GM12878 (cell line): Measurements from ENCODE around the gene TNFAIP2. TPM values are rescaled to one million over a fixed set of nuclear protein-coding genes. Genes with fewer than 3 reads are reported as not detected.

ENCODE experiments used
- ATAC-seq: fragments of 200-7000 bp; cut with Tn5 transposase; 3 replicates; pipeline ENCODE4 v1.9.1; 2020; ENCODE audit warnings: mild to moderate bottlenecking, moderate library complexity
- BruUV-seq: library from RNA; stranded (reverse); fragments of 400-500 nt; replicated peaks from 2 replicates; lab custom pipeline; 2021; lab: Mats Ljungman, UMichigan
- CTCF ChIA-PET: fragments of 300-600 bp; sonication (Branson Sonifier 250); formaldehyde crosslinking; extraction: SDS; loops from one replicate; lab custom pipeline; 2021; ENCODE audit warnings: inconsistent platforms; lab: Yijun Ruan, JAX
- POLR2A ChIA-PET: fragments of 350-600 bp; formaldehyde crosslinking; extraction: SDS; loops from one replicate; lab custom pipeline; 2021; ENCODE audit warnings: inconsistent platforms; lab: Charles Lee
- RAD21 ChIA-PET: fragments of 300-600 bp; sonication (Branson Sonifier 250); formaldehyde crosslinking; loops from one replicate; lab custom pipeline; 2023; ENCODE audit warnings: antibody characterized with exemption; ENCODE audit not compliant: unreplicated experiment; lab: Charles Lee
- SMC1A ChIA-PET: fragments of 300-600 bp; sonication (Branson Sonifier 250); formaldehyde crosslinking; loops from one replicate; lab custom pipeline; 2023; ENCODE audit not compliant: unreplicated experiment, uncharacterized antibody; lab: Charles Lee
- DNase-seq: peaks from one replicate; pipeline ENCODE4 v3.0.0-alpha.2; 2011; ENCODE audit warnings: low read depth, low spot score
- FAIRE-seq: peaks from 3 replicates; lab custom pipeline; 2011; peaks lifted over from hg19 to GRCh38; lab: Jason Lieb, UNC
- H2AFZ ChIP-seq: 2 replicates; pipeline ENCODE4 v1.6.0; 2011; ENCODE audit warnings: low read depth, low read length, control low read depth; ENCODE audit not compliant: control insufficient read depth
- H3K27ac ChIP-seq: 2 replicates; pipeline ENCODE4 v1.5.1; 2011; ENCODE audit warnings: control low read depth; ENCODE audit not compliant: control insufficient read depth, insufficient read depth
- H3K27me3 ChIP-seq, 2 experiments: replicated peaks in 1 of 2; 2 replicates each; pipeline versions ENCODE4 v1.6.0 to v1.6.1; 2011; ENCODE audit warnings: low read length in 1 of 2; ENCODE audit not compliant: control insufficient read depth in 2 of 2, insufficient read depth in 2 of 2
- H3K36me3 ChIP-seq, 2 experiments: 2 replicates each; pipeline ENCODE4 v1.5.1; 2011; ENCODE audit warnings: low read length in 1 of 2; ENCODE audit not compliant: control insufficient read depth in 2 of 2, insufficient read depth in 2 of 2
- H3K4me1 ChIP-seq: 2 replicates; pipeline ENCODE4 v1.6.1; 2011; ENCODE audit warnings: mild to moderate bottlenecking, low read length, moderate library complexity, mixed read lengths; ENCODE audit not compliant: control insufficient read depth, insufficient read depth
- H3K4me2 ChIP-seq: 2 replicates; pipeline ENCODE4 v1.6.0; 2011; ENCODE audit warnings: control low read depth; ENCODE audit not compliant: control insufficient read depth, insufficient read depth
- H3K4me3 ChIP-seq: fragments of 200-600 bp; sonication (generic); 2 replicates; pipeline ENCODE4 v1.5.1; 2016
- H3K79me2 ChIP-seq: 2 replicates; pipeline ENCODE4 v1.6.0; 2011; ENCODE audit warnings: low read length; ENCODE audit not compliant: control insufficient read depth, insufficient read depth
- H3K9ac ChIP-seq: 2 replicates; pipeline ENCODE4 v1.8.0; 2011; ENCODE audit warnings: low read length, control low read depth, mixed read lengths; ENCODE audit not compliant: control insufficient read depth, insufficient read depth
- H3K9me3 ChIP-seq: replicated peaks from 3 replicates; pipeline ENCODE4 v1.5.1; 2011; ENCODE audit warnings: mild to moderate bottlenecking, low read length; ENCODE audit not compliant: control insufficient read depth, insufficient read depth
- H4K20me1 ChIP-seq: 2 replicates; pipeline ENCODE4 v1.6.0; 2011; ENCODE audit not compliant: control insufficient read depth, insufficient read depth
- CEBPB ChIP-seq, 2 experiments: fragments of 150-350 bp in 1 of 2; IDR thresholded peaks; 2 replicates each; pipeline ENCODE4 v1.6.1; 2012 to 2014; ENCODE audit warnings: low read depth in 2 of 2, low read length in 2 of 2, borderline replicate concordance in 1 of 2, inconsistent platforms in 1 of 2
- CHD4 ChIP-seq: fragments of 200-600 bp; sonication (generic); IDR thresholded peaks from 2 replicates; pipeline ENCODE4 v1.6.1; 2016; ENCODE audit warnings: mild to moderate bottlenecking
- E2F4 ChIP-seq: IDR thresholded peaks from 2 replicates; pipeline ENCODE4 v1.6.1; 2012; ENCODE audit warnings: low read depth, low read length, improper control_type of control experiment
- EED ChIP-seq: sonication (generic); IDR thresholded peaks from 2 replicates; pipeline ENCODE4 v1.6.1; 2016; ENCODE audit warnings: antibody characterized with exemption, low read depth
- ESRRA ChIP-seq: IDR thresholded peaks from 2 replicates; pipeline ENCODE4 v1.6.1; 2012; ENCODE audit warnings: mild to moderate bottlenecking, low read length, improper control_type of control experiment
- NR2C2 ChIP-seq: IDR thresholded peaks from 2 replicates; pipeline ENCODE4 v1.6.1; 2011; ENCODE audit warnings: borderline replicate concordance, low read depth; ENCODE audit not compliant: control insufficient read depth, insufficient read length
- SKIL ChIP-seq: fragments of 450-650 bp; IDR thresholded peaks from 2 replicates; pipeline ENCODE4 v1.6.1; 2017; ENCODE audit warnings: mild to moderate bottlenecking, low read depth, inconsistent platforms; ENCODE audit not compliant: poor library complexity, severe bottlenecking
- TCF3 ChIP-seq: IDR thresholded peaks from 2 replicates; pipeline ENCODE4 v1.6.1; 2012; ENCODE audit warnings: low read depth, mild to moderate bottlenecking, low read length, borderline replicate concordance; ENCODE audit not compliant: insufficient read depth
- ZNF687 ChIP-seq: fragments of 450-650 bp; IDR thresholded peaks from 2 replicates; pipeline ENCODE4 v1.6.1; 2017; ENCODE audit warnings: mild to moderate bottlenecking, moderate library complexity
- WGBS: methylation state at CpG from one replicate; pipeline ENCODE4 v1.1.6; 2016; ENCODE audit warnings: low lambda C conversion rate; ENCODE audit not compliant: insufficient replicate concordance, insufficient coverage; ENCODE audit errors: missing lambda C conversion rate; 5-methylcytosine and 5-hydroxymethylcytosine counted together
- in situ Hi-C: fragments of 300-500 bp; cut with MboI; formaldehyde crosslinking; loops from 9 replicates; pipeline ENCODE4 v1.14.3; 2018; ENCODE audit warnings: mixed read lengths
- intact Hi-C: fragments of 100-400 bp; cut with micrococcal nuclease; formaldehyde crosslinking; loops from one replicate; pipeline ENCODE4 v1.14.2; 2022; ENCODE audit not compliant: unreplicated experiment
- polyA plus RNA-seq, 11 experiments: library from polyadenylated mRNA; depleted of rRNA in 4 of 11; unstranded in 6 of 11; stranded (reverse) in 5 of 11; fragments of >200 nt; fragmentation: Nextera tagmentation in 4 of 11; fragmentation: Illumina TruSeq in 1 of 11; extraction: Ambion mirVana in 4 of 11; extraction: Trizol in 1 of 11; gene quantifications; 1 replicate in 1 of 11; 2 replicates in 10 of 11; pipeline versions ENCODE4 v1.2.1 to v1.2.3, GENCODE V29; 2011 to 2016; ENCODE audit warnings: inconsistent platforms in 2 of 11, missing spikeins in 2 of 11, low read depth in 1 of 11
- total RNA-seq, 4 experiments: library from RNA; depleted of rRNA in 3 of 4; stranded (reverse); fragments of >200 nt in 3 of 4; fragmentation: Illumina TruSeq in 1 of 4; extraction: Trizol in 1 of 4; gene quantifications; 2 replicates each; pipeline versions ENCODE4 v1.2.1 to v1.2.3, GENCODE V29; 2013 to 2021

The TNFAIP2 gene
- total and polyA plus RNA-seq, 10 of the 15 experiments (the other 5 are each of a cell fraction or from before 2014, with no cell fraction given), result 7.1 to 150 (median 74.5) TPM

- TF ChIP-seq E2F4, result no peak
Observed at GRCh38 chr14:103127861-103128598, 4.8 kb downstream of the TNFAIP2 start (continued).

- in situ Hi-C loops (no loop called here), intact Hi-C loops (no loop called here)
- Histone ChIP-seq H2AFZ (no peak overlapping the region), H3K27me3 (no peaks in the 10 kb centered on the region), H4K20me1 (no peaks in the 10 kb centered on the region), H3K9me3 (no peaks in the 10 kb centered on the region), H3K36me3 (peaks cover 6 to 8% of the 10 kb centered on the region in 2 experiments; a peak in 3 of 4 replicates), H3K4me1 (peaks cover 3% of the 10 kb centered on the region), H3K9ac (no peak overlapping the region), H3K79me2 (peaks cover 18% of the 10 kb centered on the region), H3K4me3 (no peak overlapping the region), H3K27ac (no peak overlapping the region), H3K4me2 (no peak overlapping the region)
- BruUV-seq, result no TSS peak
- POLR2A ChIA-PET, result no interaction called here
- TF ChIP-seq ESRRA, result no peak
- no peak for TF ChIP-seq CHD4
- no peak for TF ChIP-seq SKIL
- TF ChIP-seq EED, result no peak
- TF ChIP-seq TCF3, result no peak
- no peak for TF ChIP-seq CEBPB (IDR thresholded peaks at IDR 0.05; ENCODE audit: borderline replicate concordance in 1 of 2, low read depth in 2 of 2, low read length in 2 of 2)
- no peak for TF ChIP-seq NR2C2
- TF ChIP-seq ZNF687, result no peak
- CTCF ChIA-PET, result interaction anchor here (1.6 kb wide), 1 partner anchor 12 kb away, joined by 9 read pairs; no protein-coding TSS in a partner anchor
- ATAC-seq (no peak), FAIRE-seq (no peak), DNase-seq (no peak)
- WGBS, result 77% methylated on average over 12 of the region's 13 CpGs
- RAD21 ChIA-PET, result no interaction called here
- SMC1A ChIA-PET, result interaction anchor here (3.2 kb wide), 1 partner anchor 12 kb away, joined by 9 read pairs; no protein-coding TSS in a partner anchor
Observed at GRCh38 chr14:103128631-103129300, 5.5 kb downstream of the TNFAIP2 start.
